Lower leg skin (tissue), 4 donors: ENCODE results near the gene METTL8. TPM values are rescaled to one million over a fixed set of nuclear protein-coding genes. Genes with fewer than 3 reads are reported as not detected.

Experiments
- DNase-seq, 2 donors: peaks; one replicate each; pipeline ENCODE4 v3.0.0-alpha.2; 2019; ENCODE audit warnings: low spot score in 2 of 2
- H3K4me3 ChIP-seq: fragments of 200-600 bp; sonication (generic); 2 replicates; pipeline ENCODE4 v1.5.1; 2017; ENCODE audit warnings: mild to moderate bottlenecking, low read depth; ENCODE audit not compliant: poor library complexity, severe bottlenecking
- CTCF ChIP-seq, 3 donors: fragments of 450-650 bp; IDR thresholded peaks; one replicate each; pipeline ENCODE4 v1.5.1; 2016; ENCODE audit warnings: antibody characterized with exemption in 3 of 3, mild to moderate bottlenecking in 3 of 3, moderate library complexity in 2 of 3
- POLR2A ChIP-seq, 2 donors: fragments of 450-650 bp; IDR thresholded peaks; one replicate each; pipeline ENCODE4 v1.6.1; 2016 to 2017; ENCODE audit warnings: antibody characterized with exemption in 2 of 2, mild to moderate bottlenecking in 1 of 2, moderate library complexity in 1 of 2
- WGBS, 2 donors: methylation state at CpG; one replicate each; pipeline ENCODE4 v1.1.5; 2018; 5-methylcytosine and 5-hydroxymethylcytosine counted together
- intact Hi-C: fragments of 100-400 bp; cut with DNase I; formaldehyde crosslinking; loops from one replicate; pipeline ENCODE4 v1.15.0; 2023; ENCODE audit warnings: low total_unique reads
- total RNA-seq, 4 donors: library from RNA; depleted of rRNA; stranded (reverse); fragments of >200 nt; gene quantifications; one replicate each; pipeline ENCODE4 v1.1.0, GENCODE V29; 2016

METTL8 gene
- total RNA-seq, 4 donors from 2014 or later, result 22.5 to 34.9 (median 25.9) TPM

- intact Hi-C loops, result no loop called here
- 84 to 89% methylated on average over 13 of the region's 13 CpGs for WGBS, 2 donors
- DNase-seq, result no peak
- TF ChIP-seq POLR2A (IDR thresholded peaks at IDR 0.05), result no peak
- TF ChIP-seq CTCF (IDR thresholded peaks at IDR 0.05), result no peak
- no peak overlapping the region for H3K4me3 ChIP-seq
Observed at GRCh38 chr2:171279983-171280790, 153.6 kb downstream of the METTL8 start.

GRCh38 chr2:171274757-171275156 lies 159.0 kb downstream of the METTL8 start:
- DNase-seq, result no peak
- H3K4me3 ChIP-seq, result no peak overlapping the region
- intact Hi-C loops, result no loop called here
- no peak for TF ChIP-seq CTCF (IDR thresholded peaks at IDR 0.05)
- TF ChIP-seq POLR2A (IDR thresholded peaks at IDR 0.05), result no peak
- 96% methylated on average over 2 of the region's 2 CpGs for WGBS, 2 donors

- 20 to 21% methylated on average over 1 of the region's 1 CpG for WGBS, 2 donors
- TF ChIP-seq CTCF (IDR thresholded peaks at IDR 0.05) (no peak), POLR2A (IDR thresholded peaks at IDR 0.05) (no peak)
- DNase-seq, result peak in 1 of 2 donors; percentile 55
- intact Hi-C loops, result no loop called here
- H3K4me3 ChIP-seq, result no peak overlapping the region
Observed at GRCh38 chr2:171271971-171272436, 161.8 kb downstream of the METTL8 start.

GRCh38 chr2:171271386-171271785 lies 162.4 kb downstream of the METTL8 start:
- intact Hi-C loops, result no loop called here
- 17 to 44% methylated on average over 1 of the region's 1 CpG for WGBS, 2 donors
- no peak overlapping the region for H3K4me3 ChIP-seq
- TF ChIP-seq POLR2A (IDR thresholded peaks at IDR 0.05) (no peak), CTCF (IDR thresholded peaks at IDR 0.05) (no peak)
- DNase-seq, result no peak

GRCh38 chr2:171267855-171268629 lies 165.7 kb downstream of the METTL8 start:
- TF ChIP-seq POLR2A (IDR thresholded peaks at IDR 0.05) (no peak), CTCF (IDR thresholded peaks at IDR 0.05) (no peak)
- intact Hi-C loops, result no loop called here
- DNase-seq, result no peak
- H3K4me3 ChIP-seq, result no peak overlapping the region
- WGBS, 2 donors, result 81 to 90% methylated on average over 4 of the region's 4 CpGs

Other genes with a start within 250 kb of the METTL8 start
- gene DCAF17, start 236 bp upstream of the METTL8 start, total RNA-seq, result 10 to 100 TPM; 10.5 to 17.1 (median 14.0) TPM
- 100 to 1,000 TPM; 158 to 241 (median 194) TPM for gene CYBRD1, start 88.5 kb upstream of the METTL8 start, total RNA-seq